NCI-H82 treated with DMSO at 0.1 percent for 48 hours (cell line): ENCODE results near the gene LRTM2.

Experiments used
- DNase-seq: peaks from one replicate; lab custom pipeline; 2025; ENCODE audit not compliant: unreplicated experiment; lab: John Stamatoyannopoulos, UW

The LRTM2 gene

DNA sequence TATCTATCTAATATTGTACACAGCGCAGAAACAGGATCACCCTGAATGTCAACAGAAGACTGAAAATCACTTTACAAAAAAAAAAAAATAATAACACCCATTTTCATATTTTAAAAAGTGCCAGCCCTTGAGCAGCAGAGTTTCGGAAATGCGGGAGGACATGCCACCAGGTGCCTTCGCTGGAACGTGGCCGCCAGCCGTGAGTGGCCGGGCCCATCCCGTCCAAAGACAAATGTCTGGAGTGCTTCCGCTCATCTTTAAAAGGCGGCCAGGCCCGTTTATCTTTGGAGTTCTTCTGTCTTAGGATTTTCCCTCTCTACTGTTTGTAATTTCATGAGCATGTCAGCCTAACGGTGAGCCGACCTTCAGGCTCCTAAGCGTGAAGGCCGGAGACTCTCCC, 43.5 kb downstream of the LRTM2 start:
- no peak for DNase-seq

DNA sequence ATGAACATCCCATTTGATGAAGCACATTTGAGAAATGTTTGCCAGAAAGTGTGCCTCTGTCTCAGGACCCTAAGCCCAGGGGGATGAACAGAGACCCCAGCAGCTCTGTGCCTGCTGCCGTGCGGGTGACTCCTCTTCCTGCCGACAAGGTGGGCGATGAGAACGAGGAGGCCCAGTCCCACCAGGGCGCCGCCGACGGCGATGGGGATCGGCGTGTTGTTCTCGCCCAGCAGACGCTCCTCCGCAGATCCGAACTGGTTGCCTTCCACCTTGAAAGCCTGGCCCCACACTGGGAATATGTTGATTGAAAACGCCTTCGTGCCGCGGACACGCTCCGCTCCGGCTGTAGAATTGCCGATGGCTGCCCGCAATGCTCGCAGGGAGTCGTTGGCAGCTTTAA, 44.1 kb downstream of the LRTM2 start:
- DNase-seq, result no peak

GRCh38 chr12:1864867-1865266, 44.5 kb downstream of the LRTM2 start:
- no peak for DNase-seq

- no peak for DNase-seq
Observed at GRCh38 chr12:1865284-1865866, 45.0 kb downstream of the LRTM2 start.

DNA sequence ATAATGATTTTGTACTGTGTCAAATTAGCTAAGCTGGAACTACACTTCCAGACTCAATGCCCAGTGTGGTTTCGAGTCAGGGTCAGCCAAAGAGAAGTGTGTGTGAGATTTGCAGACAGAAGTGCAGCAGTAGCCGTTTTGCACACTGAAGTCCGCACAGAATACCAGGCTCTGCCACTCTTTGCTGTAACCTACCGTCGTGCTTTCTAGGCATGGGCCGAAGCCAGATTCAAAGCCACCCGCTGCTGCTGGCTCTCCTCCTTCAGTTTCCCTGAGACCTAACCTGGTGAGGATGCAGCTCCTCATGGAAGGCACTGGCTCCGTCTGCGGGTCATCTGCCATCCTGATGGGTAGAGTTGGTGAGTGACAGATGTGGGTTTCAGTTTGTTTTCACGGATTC, 48.8 kb downstream of the LRTM2 start:
- DNase-seq, result no peak

DNA sequence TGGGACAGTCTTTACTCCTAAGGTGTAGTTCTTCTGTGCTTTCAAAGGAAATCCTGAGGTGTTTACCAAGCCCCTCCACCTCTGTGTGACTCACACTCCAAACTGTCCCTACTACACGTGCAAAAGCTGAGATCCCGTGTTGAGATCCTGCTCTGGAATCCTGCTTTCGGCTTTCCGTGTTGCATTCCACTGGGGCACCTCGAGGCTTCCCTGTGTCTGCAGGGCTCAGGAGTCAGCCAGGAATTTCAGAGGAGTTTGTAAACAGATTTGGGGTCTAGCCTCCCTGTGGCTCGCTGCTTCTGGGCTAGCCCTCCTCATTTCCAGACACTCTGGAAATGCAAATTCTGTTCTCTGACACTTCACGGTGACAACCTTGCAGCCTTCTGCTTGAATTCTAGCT, 49.7 kb downstream of the LRTM2 start:
- no peak for DNase-seq

DNA sequence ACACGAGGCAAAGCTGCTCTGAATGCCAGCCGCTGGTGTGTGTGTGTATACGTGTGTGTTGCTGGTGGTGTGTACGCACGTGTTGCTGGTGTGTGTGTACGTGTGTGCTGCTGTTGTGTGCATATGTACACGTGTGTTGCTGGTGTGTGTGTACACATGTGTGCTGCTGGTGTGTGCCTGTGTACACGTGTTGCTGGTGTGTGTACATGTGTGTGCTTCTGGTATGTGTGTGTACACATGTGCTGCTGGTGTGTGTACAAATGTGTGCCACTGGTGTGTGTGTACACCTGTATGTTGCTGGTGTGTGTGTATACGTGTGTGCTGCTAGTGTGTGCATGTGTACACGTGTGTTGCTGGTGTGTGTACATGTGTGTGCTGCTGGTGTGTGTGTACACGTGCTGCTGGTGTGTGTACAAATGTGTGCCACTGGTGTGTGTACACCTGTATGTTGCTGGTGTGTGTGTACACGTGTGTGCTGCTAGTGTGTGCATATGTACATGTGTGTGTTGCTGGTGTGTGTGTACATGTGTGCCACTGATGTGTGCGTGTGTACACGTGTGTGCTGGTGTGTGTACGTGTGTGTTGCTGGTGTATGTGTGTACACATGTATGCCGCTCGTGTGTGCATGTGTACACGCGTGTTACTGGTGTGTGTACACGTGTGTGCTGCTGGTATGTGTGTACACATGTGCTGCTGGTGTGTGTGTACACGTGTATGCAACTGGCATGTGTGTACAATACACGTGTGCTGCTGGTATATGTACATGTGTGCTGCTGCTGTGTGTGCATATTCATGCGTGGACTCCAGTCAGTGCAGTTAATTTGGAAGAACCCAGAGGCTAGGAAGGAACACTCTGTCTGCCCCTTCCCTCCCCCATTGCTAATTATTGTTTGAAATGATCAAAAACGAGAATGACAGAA, 50.9 kb downstream of the LRTM2 start:
- no peak for DNase-seq

GRCh38 chr12:1872001-1872400, 51.6 kb downstream of the LRTM2 start:
- no peak for DNase-seq

DNA sequence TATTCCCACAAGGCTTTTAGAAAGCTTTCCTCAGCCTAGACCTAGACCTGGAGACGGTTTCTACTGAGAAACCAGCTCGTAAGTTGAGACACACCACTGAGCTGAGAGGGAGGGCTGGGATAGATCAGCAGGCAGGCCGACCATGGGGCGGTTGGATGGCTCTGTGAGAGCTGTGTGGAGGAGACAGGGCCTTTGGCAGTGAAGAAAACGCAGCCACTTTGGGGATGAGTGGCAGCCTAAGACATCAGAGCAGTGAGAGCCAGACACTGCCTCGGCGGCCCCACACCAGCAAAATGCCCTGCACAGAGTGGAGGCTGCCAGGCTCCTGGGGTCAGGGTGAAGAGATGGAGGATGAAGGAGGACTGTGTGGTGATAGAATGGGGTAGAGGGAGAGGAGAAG, 52.1 kb downstream of the LRTM2 start:
- no peak for DNase-seq

DNA sequence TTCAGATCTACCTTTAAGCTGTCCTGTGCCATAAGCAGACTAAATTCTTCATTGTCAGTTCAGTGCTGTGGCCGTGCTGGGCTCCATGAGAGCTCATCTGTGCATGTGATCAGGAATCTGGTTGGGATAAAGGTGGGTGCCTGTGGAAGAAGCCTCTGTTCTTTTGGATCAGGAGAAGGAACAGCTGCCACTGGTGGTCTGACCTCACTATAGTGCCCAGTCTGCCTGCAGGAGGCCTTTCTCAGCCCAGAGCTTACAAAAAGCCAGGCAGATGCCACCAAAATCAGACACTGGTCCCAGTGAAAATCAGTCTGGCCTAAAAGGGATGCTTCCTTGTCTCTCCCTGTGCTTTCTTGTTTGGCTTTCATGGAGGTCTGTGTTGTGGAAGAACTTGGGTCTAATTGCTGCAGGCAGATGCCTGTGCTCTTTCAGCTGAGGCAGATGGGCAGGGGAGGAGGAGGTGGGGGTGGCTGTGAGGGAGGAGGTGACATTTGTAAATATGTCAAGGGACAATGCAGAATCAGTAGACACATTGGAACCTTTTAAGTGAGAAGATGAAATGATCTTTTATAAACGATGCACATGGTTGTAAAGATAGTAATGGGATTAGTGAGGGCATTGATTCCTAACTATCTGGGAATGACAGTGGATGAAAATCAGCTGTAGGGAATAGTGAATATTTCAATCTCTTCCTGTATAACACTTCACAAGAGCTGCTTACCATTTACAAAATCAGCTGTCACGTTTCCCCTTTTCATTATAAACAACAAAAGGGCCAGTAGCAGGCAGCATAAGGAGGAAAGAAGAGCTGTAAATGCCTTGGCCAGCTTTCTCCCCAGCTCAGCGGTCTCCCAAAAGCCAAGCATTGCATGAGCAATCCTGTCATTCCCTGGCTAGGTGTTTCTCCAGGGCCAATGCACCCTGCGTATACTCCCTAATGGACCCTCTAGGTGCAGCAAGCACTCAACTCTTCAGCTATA, 53.5 kb downstream of the LRTM2 start:
- no peak for DNase-seq

DNA sequence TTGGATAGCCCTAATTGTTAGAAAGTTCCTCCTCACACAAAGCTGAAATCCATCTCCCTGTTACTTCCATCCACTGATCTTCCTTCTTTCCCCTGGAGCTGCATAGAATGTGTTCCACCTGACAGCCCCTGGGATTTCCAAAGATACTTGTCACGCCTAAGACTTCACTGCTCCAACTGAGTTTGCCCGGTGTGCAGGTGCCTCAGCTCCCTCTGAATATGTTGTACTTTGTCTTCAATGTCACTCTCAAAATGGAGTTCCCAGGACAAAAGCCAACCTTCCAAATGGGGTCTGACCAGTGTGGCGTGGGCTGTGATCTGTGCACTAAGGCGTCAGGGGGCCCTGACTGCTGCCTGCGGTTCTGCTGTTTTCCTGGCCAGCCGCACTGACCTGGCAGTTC, 55.2 kb downstream of the LRTM2 start:
- no peak for DNase-seq

DNA sequence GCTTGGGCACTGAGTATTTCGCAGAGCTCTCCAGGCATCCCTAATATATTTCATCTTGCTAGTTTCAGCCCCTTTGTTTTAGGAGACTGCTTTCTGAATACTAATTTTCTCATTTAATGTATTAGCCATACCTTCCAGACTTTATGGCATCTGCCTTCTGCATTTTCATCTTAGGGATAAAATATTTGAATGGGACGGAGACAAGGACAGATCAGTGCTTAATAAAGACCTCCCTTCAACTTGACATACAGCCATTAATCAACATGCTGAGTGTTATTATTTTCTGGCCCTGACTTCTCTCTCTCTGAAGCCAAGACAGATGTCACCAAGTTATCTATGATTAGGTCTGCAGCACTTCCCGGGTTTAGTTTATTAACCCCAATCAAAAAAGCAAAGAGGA, 55.7 kb downstream of the LRTM2 start:
- DNase-seq, result no peak

GRCh38 chr12:1877169-1877878, 57.0 kb downstream of the LRTM2 start:
- no peak for DNase-seq

- DNase-seq, result no peak
Observed at GRCh38 chr12:1878214-1878613, 57.8 kb downstream of the LRTM2 start.

GRCh38 chr12:1878695-1879094, 58.3 kb downstream of the LRTM2 start:
- DNase-seq, result no peak

- DNase-seq, result no peak
Observed at GRCh38 chr12:1879633-1880032, 59.3 kb downstream of the LRTM2 start.

GRCh38 chr12:1880153-1880845, 59.9 kb downstream of the LRTM2 start:
- DNase-seq, result no peak

GRCh38 chr12:1880876-1881275, 60.5 kb downstream of the LRTM2 start:
- DNase-seq, result no peak

DNA sequence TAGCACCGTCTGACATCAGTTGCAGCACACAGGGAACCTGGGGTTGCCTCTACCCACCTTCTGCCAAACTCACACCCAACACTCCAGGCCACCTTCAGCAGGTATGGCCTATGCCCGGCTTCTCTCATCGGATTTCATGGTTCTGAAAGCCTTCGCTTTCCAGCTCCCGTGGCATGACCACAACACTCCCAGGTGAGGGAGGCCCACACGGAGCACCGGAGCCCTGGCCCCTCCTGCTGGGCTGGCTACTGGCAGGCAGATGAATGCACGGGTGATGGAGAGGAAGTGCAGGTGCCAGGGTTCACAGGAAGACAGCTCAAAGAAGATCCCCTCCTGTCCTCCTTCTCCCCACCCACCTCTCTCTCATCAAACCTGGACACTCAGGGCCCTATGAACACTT, 60.9 kb downstream of the LRTM2 start:
- DNase-seq, result no peak

GRCh38 chr12:1881936-1882335, 61.6 kb downstream of the LRTM2 start:
- no peak for DNase-seq
